COR-L47 (cell line): ENCODE measurements around the gene ATG12.
"Not testable (repeated sequence)": the region's sequence is repeated elsewhere in the genome, so short reads cannot be mapped to it uniquely, and the experiment has no call there.

ENCODE experiments used
- DNase-seq: peaks from one replicate; lab custom pipeline; 2025; lab: John Stamatoyannopoulos, UW

Gene ATG12

DNA sequence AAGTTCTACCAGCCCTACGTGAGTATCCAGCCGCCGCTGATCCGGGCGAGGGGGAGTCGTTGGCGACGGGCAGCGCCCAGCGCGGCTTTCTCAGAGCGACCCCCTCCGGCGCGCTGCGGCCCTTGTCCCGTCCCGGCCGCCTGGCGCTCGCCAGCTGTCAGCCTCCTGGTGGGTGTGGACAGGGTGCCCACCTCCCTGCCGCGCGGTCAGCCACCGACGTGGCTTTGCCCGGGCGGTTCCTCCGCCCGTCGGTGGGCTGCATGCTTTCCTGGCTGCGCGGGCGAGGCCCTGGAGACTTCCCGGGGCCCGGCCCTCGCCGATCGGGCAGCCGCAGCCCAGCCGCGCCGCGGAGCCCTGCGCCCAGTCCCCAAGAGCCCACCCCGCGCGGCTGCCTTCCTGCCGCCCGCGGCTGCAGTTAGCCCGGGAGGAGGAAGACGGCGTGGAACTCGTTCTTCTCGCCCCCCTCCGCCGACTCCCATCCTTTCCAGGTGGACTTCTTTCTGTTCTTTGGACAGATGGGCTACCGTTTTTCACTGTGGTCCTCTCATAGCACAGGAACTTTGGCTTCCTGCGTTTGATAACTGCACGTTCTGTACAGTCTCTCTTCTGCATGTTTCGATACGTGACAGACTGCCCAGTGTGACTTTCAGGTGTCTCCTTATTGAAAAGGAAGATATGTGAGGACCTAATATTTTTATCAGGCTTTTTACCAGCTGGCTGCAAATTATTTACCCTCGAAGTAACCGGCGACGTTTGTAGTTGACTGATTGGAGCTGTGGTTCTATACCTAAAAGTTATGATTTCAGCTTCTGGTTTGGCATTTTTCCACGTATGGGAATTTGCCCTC, 947 bp upstream of the ATG12 start:
- peak; percentile 77 for DNase-seq

DNA sequence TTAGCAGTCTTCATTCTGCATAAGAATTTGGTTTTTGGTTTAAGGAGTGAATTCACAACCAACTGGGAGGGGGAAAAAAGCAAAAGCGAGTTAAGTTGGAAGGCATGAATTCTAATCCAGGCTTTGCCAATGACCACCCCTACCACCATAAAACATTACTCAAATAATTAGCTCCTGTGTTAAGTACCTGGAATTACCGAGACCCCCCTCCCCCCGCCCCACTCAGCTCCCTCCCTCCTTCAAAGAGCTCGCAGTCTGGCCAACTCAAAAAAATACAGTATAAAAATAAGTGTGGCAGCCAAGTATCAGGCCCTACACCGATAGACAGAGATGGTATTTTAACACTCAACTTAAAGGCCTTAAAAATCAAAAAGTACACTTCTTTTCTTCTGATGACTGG, 492 bp downstream of the ATG12 start:
- no peak for DNase-seq

DNA sequence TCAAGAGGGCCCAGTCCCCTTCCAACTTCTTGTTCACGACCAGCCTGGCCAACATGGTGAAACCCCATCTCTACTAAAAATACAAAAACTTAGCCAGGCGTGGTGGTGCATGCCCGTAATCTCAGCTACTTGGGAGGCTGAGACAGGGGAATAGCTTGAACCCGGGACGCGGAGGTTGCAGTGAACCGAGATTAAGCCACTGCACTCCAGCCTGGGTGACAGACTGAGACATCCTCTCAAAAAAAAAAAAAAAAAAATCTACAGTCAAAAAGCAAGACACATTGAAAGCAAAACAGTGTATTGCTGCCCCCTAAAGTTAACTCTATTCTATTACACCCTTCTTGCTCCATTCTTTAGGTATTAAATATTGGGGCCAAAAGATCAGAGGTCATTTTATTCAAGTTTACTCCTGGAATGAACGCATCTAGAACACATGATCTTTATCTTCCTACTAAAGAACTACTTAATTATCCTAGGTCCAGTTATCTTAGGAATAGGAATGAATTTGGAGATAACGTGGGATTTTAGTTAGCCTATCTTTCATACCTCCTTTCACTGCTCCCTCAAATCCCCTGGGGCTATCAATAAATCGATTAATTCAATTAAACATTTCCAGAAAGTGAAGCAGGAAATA, 2.4 kb downstream of the ATG12 start:
- no peak for DNase-seq

DNA sequence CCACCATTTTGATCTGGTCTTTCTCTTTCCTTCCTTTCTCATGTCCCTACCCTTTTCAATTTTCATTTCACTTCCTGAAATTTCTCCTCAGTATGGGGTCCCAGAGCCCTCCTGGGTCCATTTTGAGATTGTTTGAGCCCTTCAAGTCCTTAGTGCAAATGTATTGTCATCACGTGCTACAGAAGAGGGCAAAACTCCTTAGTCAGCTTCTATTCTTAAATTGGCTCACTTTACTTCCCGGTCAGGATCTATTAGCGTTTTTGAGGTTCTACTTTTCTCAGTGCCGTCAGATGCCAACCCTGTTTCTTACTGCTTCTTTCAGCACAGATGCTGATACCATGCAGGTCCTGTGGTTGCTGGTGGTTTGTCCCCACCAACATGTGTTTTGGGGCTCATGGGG, 5.9 kb downstream of the ATG12 start:
- DNase-seq = no peak

DNA sequence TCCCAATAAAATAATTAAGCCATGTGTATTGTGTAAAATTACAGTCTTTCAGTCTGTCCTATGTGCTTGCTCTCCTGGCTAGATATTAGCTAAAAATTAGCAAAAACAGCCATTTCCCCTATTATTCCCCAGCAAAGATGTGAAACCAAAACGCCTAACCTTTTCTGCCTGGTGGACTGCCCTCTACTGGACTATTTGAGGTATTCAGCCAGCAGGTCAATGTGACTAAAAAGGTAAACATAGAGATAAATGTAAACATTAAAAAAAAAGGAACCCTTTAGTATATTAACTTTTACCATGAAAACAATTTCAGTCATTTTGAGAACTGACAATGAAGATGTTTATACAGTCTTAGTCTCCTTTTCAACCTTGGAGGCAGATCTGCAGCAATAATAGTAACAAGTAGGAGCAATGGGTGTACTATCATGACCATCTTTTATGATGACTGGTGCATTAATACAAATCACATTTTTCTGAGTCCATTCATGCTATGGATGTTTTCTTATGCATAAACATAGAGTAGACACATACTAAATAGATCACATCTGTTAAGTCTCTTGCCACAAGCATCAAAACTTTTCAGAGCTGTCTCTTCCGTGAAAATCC, 10.1 kb downstream of the ATG12 start:
- peak; percentile 18 for DNase-seq

DNA sequence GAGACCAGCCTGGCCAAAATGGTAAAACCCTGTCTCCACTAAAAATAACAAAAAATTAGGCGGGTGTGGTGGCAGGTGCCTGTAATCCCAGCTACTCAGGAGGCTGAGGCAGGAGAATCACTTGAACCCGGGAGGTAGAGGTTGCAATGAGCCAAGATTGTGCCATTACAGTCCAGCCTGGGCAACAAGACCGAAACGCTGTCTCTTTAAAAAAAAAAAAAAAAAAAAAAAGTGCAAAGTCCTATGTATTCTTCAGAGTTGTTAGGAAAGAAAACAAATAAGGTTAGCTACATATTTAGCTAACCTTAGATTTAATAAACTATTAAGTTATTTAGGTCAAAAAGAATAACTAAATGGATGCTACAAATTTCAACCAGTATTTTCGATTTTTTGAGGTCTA, 11.5 kb downstream of the ATG12 start:
- no peak for DNase-seq

DNA sequence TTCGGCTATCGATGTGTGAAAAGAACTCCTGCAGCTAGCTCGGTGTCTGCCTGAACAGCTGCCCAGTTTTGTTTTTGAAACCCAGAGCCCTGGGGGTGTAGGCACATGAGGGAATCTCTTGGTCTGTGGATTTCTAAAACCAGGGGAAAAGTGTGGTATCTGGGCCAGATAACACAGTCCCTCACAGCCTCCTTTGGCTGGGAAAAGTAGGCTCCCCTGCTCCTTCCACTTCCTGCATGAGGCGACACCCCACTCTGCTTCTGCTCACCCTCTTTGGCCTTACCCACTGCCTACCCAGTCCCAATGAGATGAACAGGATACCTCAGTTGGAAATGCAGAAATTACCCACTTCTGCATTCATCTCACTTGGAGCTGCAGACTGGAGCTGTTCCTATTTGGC, 15.4 kb downstream of the ATG12 start:
- DNase-seq = no peak

DNA sequence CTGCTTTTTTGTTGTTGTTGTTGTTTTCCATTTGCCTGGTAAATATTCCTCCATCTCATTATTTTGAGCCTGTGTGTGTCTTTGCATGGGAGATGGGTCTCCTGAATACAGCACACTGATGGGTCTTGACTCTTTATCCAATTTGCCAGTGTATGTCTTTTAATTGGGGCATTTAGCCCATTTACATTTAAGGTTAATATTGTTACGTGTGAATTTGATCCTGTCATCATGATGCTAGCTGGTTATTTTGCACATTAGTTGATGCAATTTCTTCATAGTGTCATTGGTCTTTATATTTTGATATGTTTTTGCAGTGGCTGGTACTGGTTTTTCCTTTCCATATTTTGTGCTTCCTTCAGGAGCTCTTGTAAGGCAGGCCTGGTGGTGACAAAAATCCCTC, 16.4 kb downstream of the ATG12 start:
- not testable (repeated sequence) for DNase-seq

DNA sequence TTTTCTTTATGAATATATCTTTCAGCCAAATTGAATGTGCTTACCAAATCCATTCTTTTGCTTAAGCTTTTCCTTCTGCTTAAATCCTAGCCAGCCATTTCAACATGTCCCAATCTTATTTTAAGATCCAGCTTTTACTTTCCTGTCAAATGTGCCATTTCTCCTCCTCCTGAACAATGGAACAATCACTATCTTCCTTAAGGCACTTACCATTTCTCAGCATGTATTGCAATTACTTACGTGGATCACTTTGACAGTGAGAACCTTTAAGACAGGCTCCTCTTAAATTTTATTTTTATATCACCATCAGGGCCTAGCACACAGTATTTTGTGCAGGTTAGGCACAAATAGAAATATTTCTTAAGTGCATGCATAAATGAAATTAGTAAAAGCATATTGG, 20.5 kb downstream of the ATG12 start:
- DNase-seq = no peak

DNA sequence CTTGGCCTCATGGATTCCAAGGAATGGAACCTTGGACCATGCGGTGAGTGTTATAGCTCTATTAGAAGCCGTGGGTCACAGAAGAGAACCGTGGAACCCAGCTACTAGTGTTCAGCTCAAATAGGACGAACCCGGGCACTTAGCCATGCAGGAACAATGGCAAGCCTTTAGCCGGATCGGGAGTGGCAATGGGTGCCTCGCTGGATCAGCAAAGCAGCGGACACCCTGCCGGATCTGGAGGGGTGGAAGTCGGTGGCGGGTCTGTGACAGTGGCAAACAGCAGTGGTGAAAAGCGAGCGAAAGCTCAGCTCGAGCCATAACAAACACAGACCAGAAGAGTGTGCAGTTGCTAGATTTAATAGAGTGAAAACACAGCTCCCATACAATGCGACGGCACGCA, 22.5 kb downstream of the ATG12 start:
- DNase-seq = no peak

DNA sequence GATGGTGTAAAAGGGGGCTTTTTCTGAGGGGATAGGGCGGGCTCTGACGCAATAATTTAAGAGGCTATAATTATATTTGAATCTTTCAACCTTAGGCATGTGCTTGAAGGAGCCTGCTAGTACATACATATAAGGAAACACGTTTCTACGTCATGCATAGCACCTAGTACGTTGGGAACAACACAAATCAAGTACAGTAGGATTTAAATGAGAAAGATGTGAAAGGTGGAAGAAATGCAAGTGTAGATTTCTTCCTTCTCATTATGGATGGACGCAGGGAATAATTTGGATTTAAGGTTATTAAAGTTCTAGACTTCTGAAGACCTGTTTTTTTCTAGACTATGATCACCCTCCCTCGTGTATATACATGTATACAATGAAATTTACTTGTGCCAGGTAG, 24.0 kb downstream of the ATG12 start:
- no peak for DNase-seq

DNA sequence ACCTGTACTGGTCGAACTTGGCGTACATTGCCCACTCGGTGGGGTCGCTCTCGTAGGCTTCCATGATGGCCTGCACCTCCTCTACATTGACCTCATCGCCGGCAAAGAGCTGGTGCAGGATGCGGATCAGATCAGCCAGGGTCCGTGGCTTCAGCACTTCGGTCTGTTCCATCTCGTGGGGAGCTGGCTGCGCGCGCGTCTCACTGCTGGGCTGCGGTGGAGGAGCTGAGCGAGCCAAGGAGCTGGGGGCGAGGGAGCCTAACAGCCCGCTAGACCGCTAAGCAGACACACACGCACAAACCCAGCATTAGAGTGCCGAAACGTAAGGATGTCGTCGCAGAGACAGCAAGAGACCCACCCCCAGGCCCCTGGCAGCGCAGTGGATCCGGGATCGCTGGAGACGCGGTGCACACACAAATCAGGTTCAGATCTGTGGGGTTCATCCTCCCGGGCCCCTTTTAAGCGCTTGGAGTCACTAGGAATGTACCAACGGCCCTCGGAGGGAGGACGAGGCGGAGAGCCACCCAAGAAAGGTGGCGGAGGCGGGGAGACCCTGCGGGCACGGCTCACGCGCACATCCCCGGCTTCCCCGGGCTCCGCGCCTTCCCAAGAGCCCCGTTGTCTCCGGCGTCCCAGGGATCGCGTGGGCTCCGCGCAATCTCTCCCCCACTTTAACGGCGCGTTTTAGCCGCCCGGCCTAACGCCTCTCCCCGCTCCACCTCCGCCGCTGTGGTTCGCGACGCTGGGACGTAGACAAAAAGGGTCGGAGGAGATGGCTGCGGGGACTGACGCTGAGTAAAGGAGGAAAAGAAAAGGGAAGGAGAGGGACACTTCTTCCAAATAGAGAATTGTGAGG, 24.9 kb downstream of the ATG12 start, which contains the start of gene CDO1:
Gene CDO1 (minus strand): TSS at position 434 of the 856 bp plus-strand sequence. CDS start 262 bp downstream, at position 172.
- DNase-seq = no peak

DNA sequence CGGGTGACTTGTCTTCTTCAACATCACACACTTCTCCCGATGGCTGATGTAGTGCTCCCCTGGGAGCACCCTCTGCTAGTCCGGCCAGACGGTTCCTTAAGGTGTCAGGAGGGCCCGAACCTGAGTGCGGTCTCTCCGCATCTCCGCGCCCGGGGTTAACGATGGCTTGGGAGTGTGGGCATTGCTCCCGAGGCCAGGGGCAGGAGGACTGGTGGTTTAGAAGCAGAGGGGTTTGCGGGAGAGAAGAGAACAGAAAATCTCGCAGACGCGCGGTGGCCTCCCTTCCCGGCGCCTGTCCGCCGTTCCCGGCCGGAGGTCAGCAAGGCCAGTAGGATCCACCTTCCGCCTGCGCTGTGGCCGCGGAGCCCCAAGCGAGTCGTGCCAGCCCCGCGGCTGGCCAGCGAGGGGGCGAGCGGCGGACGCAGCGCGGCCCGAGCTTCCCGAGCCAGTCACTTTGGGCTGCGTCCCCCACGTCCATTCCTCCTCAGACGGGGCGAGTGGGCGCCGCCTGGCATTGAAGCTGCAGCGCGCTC, 25.6 kb downstream of the ATG12 start:
- no peak for DNase-seq

DNA sequence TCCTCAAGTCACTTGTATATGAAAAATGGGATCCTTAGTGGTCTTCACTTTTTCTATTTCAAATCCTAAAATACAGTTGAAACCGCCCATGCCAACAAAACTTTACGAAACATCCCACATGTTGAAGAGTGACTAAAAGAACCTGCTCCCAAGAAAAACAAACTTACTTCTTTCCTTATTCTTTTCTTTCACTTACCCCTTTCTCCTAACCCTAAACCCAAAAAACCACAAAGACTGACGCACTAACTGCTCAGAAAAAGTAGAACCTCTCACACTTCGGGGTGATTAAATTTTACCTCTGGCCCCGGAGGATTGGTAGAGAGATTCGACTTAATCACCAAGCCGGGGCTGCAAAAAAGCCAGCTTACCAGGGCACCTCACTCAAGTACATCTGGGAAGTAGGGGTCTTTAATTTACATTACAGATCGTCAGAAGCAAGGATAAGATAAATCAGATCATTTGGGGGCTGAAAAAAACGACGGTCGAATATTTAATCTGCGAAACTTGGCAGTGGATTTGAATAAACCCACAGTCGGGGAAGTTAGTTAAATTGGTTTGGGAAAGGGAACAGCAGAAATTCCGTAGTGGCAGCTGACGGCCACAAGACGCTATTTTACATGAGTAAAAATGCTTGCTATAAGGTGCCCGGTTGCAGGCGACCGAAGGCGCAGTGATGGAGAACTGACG, 26.2 kb downstream of the ATG12 start:
- DNase-seq = no peak

DNA sequence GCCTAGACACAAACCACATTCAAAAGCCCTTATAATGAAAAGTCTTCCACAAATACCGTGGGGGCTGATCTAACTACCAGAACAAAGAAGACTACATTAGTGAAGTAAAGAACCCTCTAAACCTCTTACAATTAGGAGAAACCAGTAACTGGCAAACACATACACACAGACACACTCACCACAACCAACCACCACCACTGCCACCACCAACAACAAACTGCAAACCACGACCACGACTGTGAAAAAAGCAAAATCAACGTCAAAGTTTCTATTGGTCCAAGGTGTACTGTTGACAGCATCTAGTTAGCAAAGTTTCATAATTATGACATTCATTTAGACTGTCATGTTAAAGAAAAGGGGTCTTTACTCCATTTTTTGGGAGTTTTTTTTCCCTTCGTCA, 27.6 kb downstream of the ATG12 start:
- no peak for DNase-seq

DNA sequence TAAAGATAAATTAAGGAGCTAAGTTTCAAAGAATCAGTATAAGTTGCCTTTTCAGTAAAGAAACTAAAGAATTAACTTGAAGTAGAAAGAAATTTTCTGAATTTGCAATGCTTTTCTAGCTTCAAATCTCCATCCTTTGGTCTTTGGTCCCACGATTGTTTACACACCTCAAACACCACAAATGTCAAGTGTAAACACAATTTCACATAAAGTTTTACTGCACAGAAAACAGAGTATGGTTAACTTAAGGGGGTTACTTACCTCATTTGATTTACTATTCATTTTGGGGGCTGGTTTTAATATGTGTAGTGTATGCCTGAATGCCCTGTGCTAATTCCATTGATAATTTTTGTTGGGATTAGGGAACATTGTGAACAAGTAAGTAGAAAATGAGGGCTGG, 29.0 kb downstream of the ATG12 start:
- DNase-seq = no peak

DNA sequence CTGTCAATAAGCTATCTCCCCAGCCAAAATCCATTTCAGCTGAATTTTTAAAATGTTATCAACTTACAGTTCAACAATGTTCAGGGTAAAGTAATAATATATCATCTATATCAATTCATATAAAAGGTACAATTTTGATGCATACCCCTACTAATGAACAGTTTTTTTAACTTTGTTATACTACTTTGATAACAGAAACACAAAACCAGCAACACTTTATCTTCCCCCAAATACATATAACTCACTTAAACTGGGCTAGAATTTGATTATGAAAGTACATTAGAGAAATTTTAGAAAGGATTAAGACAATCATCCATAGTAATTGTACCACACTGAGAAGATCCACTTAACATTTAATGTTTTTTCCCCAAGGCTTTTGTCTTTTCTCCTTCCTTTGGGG, 30.0 kb downstream of the ATG12 start:
- DNase-seq = no peak

DNA sequence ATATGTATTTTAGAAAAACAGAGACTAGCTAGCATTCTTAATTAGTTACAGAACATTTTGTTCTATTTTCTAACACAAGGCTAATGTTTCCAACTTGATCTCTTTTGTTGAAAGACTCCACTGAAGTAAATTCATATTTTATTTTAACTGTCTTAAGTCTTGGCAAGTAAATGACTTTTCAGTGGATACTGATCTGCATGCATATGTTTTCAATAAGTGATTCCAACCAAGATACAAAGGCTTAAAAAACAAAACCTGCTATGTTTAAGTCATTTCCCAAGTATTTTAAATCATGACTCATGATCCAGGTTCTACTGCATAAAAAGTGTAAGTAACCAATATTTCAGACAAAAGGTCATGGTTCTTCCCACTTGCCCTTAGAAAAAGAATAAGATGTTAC, 30.6 kb downstream of the ATG12 start:
- no peak for DNase-seq

DNA sequence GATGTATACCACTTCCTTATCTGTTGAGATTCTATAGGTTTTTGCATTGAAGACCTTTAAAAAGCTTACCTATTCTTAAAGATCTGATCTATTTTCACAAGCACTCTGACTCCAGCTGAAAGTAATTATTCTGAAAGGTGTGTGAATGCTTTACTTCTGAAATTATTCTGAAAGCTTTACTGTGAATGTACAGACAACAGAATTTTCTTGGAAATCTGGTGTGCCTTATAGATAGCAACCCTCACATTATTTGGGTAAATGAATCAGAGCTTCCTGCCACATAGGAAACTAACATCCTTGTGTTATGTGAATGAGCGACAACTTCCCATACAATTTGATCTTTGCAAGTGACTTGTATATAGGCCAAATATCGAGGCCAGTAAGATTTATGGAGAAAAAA, 31.4 kb downstream of the ATG12 start:
- no peak for DNase-seq

DNA sequence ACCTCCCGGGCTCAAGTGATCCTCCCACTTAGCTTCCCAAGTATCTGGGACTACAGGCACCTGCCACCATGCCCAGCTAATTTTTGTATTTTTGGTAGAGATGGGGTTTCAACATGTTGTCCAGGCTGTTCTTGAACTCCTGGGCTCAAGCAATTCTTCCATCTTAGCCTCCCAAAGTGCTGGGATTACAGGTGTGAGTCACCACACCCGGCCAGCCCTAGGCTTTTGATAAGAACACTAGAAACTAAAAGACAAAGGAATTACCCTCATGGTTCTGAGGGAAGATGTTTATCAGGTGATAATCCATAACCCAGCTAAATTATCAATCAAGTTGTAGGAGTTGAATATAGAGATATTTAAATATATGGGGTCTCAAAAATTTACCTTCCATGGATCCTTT, 33.3 kb downstream of the ATG12 start:
- not testable (repeated sequence) for DNase-seq

DNA sequence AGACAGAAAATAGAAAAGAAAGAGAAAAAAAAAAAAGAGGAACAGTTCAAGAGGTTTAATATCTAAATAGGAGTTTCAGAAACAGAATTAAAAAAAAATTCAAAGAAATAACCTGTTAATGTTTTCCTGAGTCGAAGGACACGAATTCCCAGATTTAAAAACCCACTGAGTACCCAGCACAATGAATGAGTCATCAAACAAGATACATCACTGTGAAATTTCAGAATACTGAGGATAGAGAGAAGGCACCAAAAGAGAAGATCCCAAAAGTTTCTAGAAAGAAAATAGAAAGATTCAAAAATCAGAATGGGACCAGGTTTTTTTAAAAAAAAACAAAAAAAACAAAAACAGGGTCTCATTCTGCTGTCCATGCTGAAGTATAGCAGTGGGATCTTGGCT, 33.7 kb downstream of the ATG12 start:
- DNase-seq = no peak
